Astrocyte of the cerebellum (primary cell): ENCODE measurements around the gene DLG2.

Experiments used
- DNase-seq: peaks from one replicate; pipeline ENCODE4 v3.0.0-alpha.2; 2011; ENCODE audit warnings: low read depth
- H3K4me3 ChIP-seq: 2 replicates; pipeline ENCODE4 v1.5.1; 2011; ENCODE audit warnings: mild to moderate bottlenecking, low read depth, low read length, moderate library complexity
- in situ Hi-C: cut with HindIII; loops from 2 replicates; pipeline ENCODE4 v1.10.0; 2017; ENCODE audit warnings: low sequenced_read_pairs
- TF ChIP-seq, protein P1 (sequence below): IDR thresholded peaks from 2 replicates; pipeline ENCODE4 v1.5.1; 2012; ENCODE audit warnings: low read length, low read depth, moderate library complexity, mild to moderate bottlenecking; ENCODE audit errors: missing control alignments

The DLG2 gene

DNA sequence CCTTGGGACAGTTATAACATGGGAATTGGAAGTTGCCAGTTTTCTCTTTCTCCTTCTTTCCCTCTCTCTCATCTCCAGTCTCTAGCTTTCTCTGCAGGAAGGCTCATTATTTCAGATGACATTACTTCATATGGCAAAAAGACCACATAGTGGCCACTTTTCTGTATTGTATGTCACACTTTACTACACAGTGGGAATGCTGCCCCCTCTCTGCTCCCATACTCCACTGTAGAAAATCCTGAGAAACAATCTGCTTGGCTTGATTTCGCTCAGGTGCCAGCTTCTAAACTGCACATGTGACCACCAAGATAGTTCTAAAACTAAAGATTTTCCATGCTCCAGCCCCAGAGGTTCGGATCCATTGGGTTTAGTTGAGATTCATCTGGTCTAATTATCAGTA, 1480.3 kb downstream of the DLG2 start:
- in situ Hi-C loops, result no loop called here

DNA sequence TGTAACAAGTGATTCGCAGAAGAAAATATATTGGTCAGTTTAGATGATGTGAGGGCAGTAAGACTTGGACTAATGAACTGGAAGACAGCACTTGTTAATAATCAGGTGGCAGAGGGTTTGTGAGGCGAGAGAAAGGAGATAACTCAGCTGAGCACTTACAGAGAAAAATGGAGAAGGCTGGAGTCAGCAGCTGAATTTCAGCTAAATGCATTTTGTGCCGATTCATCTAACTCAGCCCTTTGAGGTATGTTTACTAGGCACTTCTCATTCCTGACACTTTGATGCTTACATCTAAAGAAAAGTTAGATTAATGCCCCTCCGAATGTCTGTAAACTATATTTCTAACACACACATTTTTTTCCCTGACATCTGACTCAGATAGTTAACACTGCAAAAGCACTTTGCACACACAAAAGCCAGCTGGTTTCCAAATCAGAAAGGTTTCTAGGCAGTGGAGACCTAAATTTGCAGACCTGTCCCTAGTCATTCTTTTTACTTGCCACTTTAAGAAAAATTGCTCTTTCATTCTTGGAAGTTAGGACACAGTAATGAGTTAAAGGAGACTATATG, 1481.4 kb downstream of the DLG2 start:
- H3K4me3 ChIP-seq, result no peak overlapping the region
- in situ Hi-C loops, result no loop called here
- no peak for DNase-seq
- TF ChIP-seq, protein P1, sequence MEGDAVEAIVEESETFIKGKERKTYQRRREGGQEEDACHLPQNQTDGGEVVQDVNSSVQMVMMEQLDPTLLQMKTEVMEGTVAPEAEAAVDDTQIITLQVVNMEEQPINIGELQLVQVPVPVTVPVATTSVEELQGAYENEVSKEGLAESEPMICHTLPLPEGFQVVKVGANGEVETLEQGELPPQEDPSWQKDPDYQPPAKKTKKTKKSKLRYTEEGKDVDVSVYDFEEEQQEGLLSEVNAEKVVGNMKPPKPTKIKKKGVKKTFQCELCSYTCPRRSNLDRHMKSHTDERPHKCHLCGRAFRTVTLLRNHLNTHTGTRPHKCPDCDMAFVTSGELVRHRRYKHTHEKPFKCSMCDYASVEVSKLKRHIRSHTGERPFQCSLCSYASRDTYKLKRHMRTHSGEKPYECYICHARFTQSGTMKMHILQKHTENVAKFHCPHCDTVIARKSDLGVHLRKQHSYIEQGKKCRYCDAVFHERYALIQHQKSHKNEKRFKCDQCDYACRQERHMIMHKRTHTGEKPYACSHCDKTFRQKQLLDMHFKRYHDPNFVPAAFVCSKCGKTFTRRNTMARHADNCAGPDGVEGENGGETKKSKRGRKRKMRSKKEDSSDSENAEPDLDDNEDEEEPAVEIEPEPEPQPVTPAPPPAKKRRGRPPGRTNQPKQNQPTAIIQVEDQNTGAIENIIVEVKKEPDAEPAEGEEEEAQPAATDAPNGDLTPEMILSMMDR, result no peak

More for the DNA sequence above, 1480.3 kb downstream of the DLG2 start:
- no peak overlapping the region for H3K4me3 ChIP-seq
- TF ChIP-seq, protein P1, result no peak
- no peak for DNase-seq

GRCh38 chr11:84144531-84144930, 1482.6 kb downstream of the DLG2 start:
- no peak overlapping the region for H3K4me3 ChIP-seq
- in situ Hi-C loops, result no loop called here
- DNase-seq, result no peak
- TF ChIP-seq, protein P1, result no peak

GRCh38 chr11:84142411-84142810, 1484.7 kb downstream of the DLG2 start:
- in situ Hi-C loops, result no loop called here
- DNase-seq, result no peak
- TF ChIP-seq, protein P1, result no peak
- H3K4me3 ChIP-seq, result no peak overlapping the region

DNA sequence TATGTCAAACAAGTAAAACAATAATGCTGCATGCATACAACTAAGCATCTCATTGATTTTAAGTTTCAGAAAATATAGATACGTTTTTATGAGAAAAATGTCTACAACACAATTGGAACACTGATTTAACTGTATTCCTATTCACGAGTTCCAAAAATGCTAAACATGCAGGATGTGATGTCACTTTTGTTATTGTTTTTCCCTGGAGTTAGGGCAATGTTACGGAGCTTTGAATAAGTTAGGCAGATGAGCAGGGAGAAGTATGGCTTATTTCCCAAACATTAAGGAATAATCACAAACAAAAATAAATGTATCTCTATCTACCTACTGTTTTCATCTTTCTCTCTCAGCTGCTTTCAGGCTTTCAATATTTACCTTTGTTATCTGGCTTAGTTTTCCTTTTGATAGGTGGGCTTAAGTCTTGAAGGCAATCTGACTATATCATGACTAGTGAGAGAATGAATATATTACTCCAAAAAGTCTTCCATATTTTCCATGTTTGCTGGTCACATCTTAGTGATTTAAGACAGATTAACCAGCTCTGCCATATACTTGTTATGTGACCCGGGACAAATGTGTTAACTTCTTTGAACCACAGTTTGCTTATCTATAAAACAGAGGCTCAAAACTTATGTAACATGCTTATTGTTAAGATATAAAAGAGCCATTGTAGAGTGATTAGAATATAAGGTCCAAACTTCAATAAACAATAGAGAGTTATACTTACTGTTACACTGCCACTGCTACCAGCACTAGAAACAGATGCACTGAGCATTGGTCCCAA, 1486.6 kb downstream of the DLG2 start:
- TF ChIP-seq, protein P1, result no peak
- no peak overlapping the region for H3K4me3 ChIP-seq
- DNase-seq, result no peak
- in situ Hi-C loops, result no loop called here

DNA sequence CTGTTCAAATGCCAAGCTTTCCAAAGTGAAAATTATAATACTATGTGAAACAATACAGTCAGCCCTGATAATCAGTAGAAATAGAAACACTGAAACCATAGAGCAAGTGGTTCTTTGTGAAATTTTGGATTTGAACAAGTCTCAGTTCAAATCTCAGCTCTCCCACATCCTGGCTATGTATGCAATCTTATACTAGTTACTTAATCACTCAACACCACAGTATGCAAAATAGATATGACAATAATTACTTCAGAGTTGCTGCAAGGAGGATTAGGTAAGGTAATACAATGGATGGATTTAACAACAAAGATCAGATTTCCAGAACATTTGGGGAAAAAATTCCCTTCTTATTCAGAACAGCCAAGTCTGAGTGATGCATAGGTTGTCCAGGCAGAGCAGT, 1489.2 kb downstream of the DLG2 start:
- TF ChIP-seq, protein P1, result no peak
- no peak for DNase-seq
- no peak overlapping the region for H3K4me3 ChIP-seq
- in situ Hi-C loops, result no loop called here
